ENCODE data around the gene FOSL1. TPM values are rescaled to one million over a fixed set of nuclear protein-coding genes. Genes with fewer than 3 reads are reported as not detected.

FOSL1 gene
- polyA plus RNA-seq, 1 donor (not counting 4 experiments of a cell fraction or from before 2014, with no cell fraction given) = 21.8 TPM

DNA sequence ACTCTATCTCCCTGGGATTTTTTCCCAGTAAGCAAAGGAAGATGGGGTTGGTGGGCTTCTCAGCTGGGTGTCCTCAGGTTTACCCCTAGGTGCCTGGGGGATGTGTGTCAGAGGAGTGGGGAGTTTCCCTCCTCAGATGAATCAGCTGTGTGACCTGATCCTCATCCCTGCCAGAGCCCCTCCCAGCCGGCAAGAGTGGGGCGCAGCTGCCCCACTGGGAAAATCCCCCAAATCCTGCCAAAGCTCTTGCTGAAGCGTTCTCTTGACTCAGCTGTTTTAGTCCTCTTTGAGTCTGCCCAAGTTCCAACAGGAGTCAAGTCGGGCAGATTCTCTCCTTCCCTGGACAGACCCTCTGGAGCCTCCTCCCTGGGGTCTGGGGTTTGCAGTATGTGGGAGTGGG lies 12.7 kb upstream of the FOSL1 start:
- Histone ChIP-seq H3K9me3 (ENCODE audit: control insufficient read depth, low read depth, low read length) (no peaks in the 10 kb centered on the region), H3K79me2 (ENCODE audit: control insufficient read depth, insufficient read depth, low read length) (peaks cover 21% of the 10 kb centered on the region), H3K4me3 (ENCODE audit: control insufficient read depth in 2 of 3, extremely low read depth in 1 of 3, insufficient read depth in 2 of 3, low read depth in 1 of 3, low read length in 3 of 3) (peak overlapping the region in 2 of 3 experiments; percentile 18 to 35), H3K9me1 (ENCODE audit: control insufficient read depth, extremely low read depth, insufficient read depth, low read length) (no peaks in the 10 kb centered on the region), H3K4me2 (ENCODE audit: control insufficient read depth, extremely low read depth, insufficient read depth, low read depth, low read length) (peak overlapping the region; percentile 71), H3K27ac (ENCODE audit: control insufficient read depth, insufficient read depth, low read length) (peak overlapping the region; percentile 95), H3K36me3 (ENCODE audit: control insufficient read depth in 2 of 2, extremely low read depth in 1 of 2, insufficient read depth in 2 of 2, low read length in 2 of 2) (no peaks in the 10 kb centered on the region), H4K20me1 (ENCODE audit: control insufficient read depth, extremely low read depth, insufficient read depth, low read length) (no peaks in the 10 kb centered on the region), H3K27me3 (ENCODE audit: control insufficient read depth, extremely low read depth, insufficient read depth, low read length) (no peaks in the 10 kb centered on the region), H2AFZ (ENCODE audit: control insufficient read depth, low read length) (no peak overlapping the region), H3K4me1 (ENCODE audit: control insufficient read depth, extremely low read depth, insufficient read depth, low read length) (peaks cover 69% of the 10 kb centered on the region), H3K9ac (ENCODE audit: control insufficient read depth, extremely low read depth, insufficient read depth, low read length) (peak overlapping the region; percentile 86)
- dilution Hi-C loops (cut with MboI; ENCODE audit: extremely low pct_ligation_motif_present, low sequenced_read_pairs) = no loop called here
- FAIRE-seq (peak; percentile 9), DNase-seq (ENCODE audit: low read depth, low spot score) (no peak)
- TF ChIP-seq, protein P1, sequence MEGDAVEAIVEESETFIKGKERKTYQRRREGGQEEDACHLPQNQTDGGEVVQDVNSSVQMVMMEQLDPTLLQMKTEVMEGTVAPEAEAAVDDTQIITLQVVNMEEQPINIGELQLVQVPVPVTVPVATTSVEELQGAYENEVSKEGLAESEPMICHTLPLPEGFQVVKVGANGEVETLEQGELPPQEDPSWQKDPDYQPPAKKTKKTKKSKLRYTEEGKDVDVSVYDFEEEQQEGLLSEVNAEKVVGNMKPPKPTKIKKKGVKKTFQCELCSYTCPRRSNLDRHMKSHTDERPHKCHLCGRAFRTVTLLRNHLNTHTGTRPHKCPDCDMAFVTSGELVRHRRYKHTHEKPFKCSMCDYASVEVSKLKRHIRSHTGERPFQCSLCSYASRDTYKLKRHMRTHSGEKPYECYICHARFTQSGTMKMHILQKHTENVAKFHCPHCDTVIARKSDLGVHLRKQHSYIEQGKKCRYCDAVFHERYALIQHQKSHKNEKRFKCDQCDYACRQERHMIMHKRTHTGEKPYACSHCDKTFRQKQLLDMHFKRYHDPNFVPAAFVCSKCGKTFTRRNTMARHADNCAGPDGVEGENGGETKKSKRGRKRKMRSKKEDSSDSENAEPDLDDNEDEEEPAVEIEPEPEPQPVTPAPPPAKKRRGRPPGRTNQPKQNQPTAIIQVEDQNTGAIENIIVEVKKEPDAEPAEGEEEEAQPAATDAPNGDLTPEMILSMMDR (optimal IDR thresholded peaks at IDR 0.05 in 1 of 3, IDR thresholded peaks at IDR 0.05 in 1 of 3, conservative IDR thresholded peaks at IDR 0.05 in 1 of 3; ENCODE audit: extremely low read depth in 1 of 3, insufficient read depth in 2 of 3, low read length in 3 of 3) = no peak
- TF ChIP-seq EZH2 (IDR thresholded peaks at IDR 0.05; ENCODE audit: low read length) = no peak

DNA sequence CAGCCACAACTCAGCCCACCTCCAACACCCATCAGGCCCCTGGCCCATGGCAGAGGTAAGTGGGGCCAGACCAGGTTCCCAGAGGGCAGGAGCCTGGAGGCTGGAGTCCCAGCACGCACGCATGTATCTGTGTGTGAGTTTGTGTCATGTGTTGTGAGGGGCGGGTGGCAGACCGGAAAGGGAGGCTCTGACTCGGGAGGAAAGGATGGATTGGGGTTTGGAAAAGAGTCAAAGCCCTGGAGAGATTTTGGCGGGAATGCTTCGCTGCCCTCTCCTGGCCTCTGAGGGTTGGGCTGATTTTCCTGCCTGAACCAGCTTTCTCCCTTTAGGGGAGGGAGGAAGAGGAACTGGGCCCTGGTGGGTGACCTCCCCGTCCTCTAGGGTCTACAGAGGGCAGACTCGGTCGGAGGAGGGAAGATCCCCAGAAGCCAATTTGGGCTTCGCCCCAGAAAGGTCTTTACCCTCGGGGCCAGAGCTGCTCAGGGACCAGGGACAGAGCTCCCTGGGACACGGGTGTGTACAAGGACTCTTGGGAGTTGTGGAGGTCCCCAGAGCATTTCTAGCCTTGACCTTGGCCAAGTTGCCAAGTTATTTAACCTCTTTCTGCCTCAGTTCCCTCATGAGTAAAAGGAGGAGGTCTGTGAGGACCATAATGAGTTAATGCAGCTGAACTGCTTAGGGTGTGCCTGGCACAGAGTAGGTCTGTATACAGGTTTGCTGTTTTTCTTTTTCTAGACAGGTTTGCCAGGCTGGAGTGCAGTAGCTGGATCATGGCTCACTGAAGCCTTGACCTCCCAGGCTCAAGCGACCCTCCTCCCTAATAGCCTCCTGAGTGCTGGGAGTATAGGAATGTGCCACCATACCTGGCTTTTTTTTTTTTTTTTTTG lies 11.7 kb upstream of the FOSL1 start:
- peak overlapping the region; percentile 86 for H3K9ac ChIP-seq (ENCODE audit: control insufficient read depth, extremely low read depth, insufficient read depth, low read length)
- TF ChIP-seq, protein P1 (optimal IDR thresholded peaks at IDR 0.05 in 1 of 3, IDR thresholded peaks at IDR 0.05 in 1 of 3, conservative IDR thresholded peaks at IDR 0.05 in 1 of 3; ENCODE audit: extremely low read depth in 1 of 3, insufficient read depth in 2 of 3, low read length in 3 of 3) = peak in 2 of 3 experiments; percentile 24 to 35
- no peak for TF ChIP-seq EZH2 (IDR thresholded peaks at IDR 0.05; ENCODE audit: low read length)
- H4K20me1 ChIP-seq (ENCODE audit: control insufficient read depth, extremely low read depth, insufficient read depth, low read length) = no peaks in the 10 kb centered on the region
- H3K36me3 ChIP-seq (ENCODE audit: control insufficient read depth in 2 of 2, extremely low read depth in 1 of 2, insufficient read depth in 2 of 2, low read length in 2 of 2) = no peaks in the 10 kb centered on the region
- dilution Hi-C loops (cut with MboI; ENCODE audit: extremely low pct_ligation_motif_present, low sequenced_read_pairs) = no loop called here
- H2AFZ ChIP-seq (ENCODE audit: control insufficient read depth, low read length) = no peak overlapping the region
- H3K4me1 ChIP-seq (ENCODE audit: control insufficient read depth, extremely low read depth, insufficient read depth, low read length) = peaks cover 62% of the 10 kb centered on the region
- H3K27me3 ChIP-seq (ENCODE audit: control insufficient read depth, extremely low read depth, insufficient read depth, low read length) = no peaks in the 10 kb centered on the region
- H3K27ac ChIP-seq (ENCODE audit: control insufficient read depth, insufficient read depth, low read length) = peak overlapping the region; percentile 95
- H3K4me3 ChIP-seq (ENCODE audit: control insufficient read depth in 2 of 3, extremely low read depth in 1 of 3, insufficient read depth in 2 of 3, low read depth in 1 of 3, low read length in 3 of 3) = peak overlapping the region in 2 of 3 experiments; percentile 22 to 48
- peaks cover 12% of the 10 kb centered on the region for H3K79me2 ChIP-seq (ENCODE audit: control insufficient read depth, insufficient read depth, low read length)
- H3K4me2 ChIP-seq (ENCODE audit: control insufficient read depth, extremely low read depth, insufficient read depth, low read depth, low read length) = peak overlapping the region; percentile 71
- no peaks in the 10 kb centered on the region for H3K9me1 ChIP-seq (ENCODE audit: control insufficient read depth, extremely low read depth, insufficient read depth, low read length)
- DNase-seq (ENCODE audit: low read depth, low spot score) (no peak), FAIRE-seq (peak; percentile 34)
- H3K9me3 ChIP-seq (ENCODE audit: control insufficient read depth, low read depth, low read length) = no peaks in the 10 kb centered on the region

Data from keratinocyte (primary cell).